HEK293T (cell line): ENCODE measurements around the gene CYP27B1.
"Not testable (repeated sequence)": the region's sequence is repeated elsewhere in the genome, so short reads cannot be mapped to it uniquely, and the experiment has no call there.

Source experiments
- CTCF ChIA-PET: fragments of 350-600 bp; formaldehyde crosslinking; extraction: SDS; loops from one replicate; lab custom pipeline; 2021; ENCODE audit warnings: antibody characterized with exemption, inconsistent platforms; lab: Yijun Ruan, JAX
- POLR2A ChIA-PET: fragments of 350-600 bp; formaldehyde crosslinking; extraction: SDS; loops from one replicate; lab custom pipeline; 2020; ENCODE audit warnings: antibody characterized with exemption, inconsistent platforms; lab: Yijun Ruan, JAX
- DNase-seq: peaks from one replicate; pipeline ENCODE4 v3.0.0; 2012; ENCODE audit warnings: mixed read lengths; ENCODE audit errors: extremely low spot score
- ARNT ChIP-seq: fragments of 450-650 bp; IDR thresholded peaks from 2 replicates; pipeline ENCODE4 v1.6.1; 2017; ENCODE audit warnings: mild to moderate bottlenecking
- BHLHE40 ChIP-seq: fragments of 450-650 bp; IDR thresholded peaks from 2 replicates; pipeline ENCODE4 v1.6.1; 2016; ENCODE audit warnings: mild to moderate bottlenecking, moderate library complexity, borderline replicate concordance
- CTBP1 ChIP-seq: fragments of 450-650 bp; IDR thresholded peaks from 2 replicates; pipeline ENCODE4 v1.6.1; 2016; ENCODE audit warnings: borderline replicate concordance
- ELF4 ChIP-seq: fragments of 450-650 bp; IDR thresholded peaks from 2 replicates; pipeline ENCODE4 v1.6.1; 2017; ENCODE audit warnings: antibody characterized with exemption
- FOXA1 ChIP-seq: fragments of 450-650 bp; IDR thresholded peaks from 2 replicates; pipeline ENCODE4 v1.6.1; 2016; ENCODE audit warnings: mild to moderate bottlenecking
- FOXK2 ChIP-seq: fragments of 450-650 bp; IDR thresholded peaks from 2 replicates; pipeline ENCODE4 v1.6.1; 2016; ENCODE audit warnings: mild to moderate bottlenecking
- FOXM1 ChIP-seq: fragments of 450-650 bp; IDR thresholded peaks from 2 replicates; pipeline ENCODE4 v1.6.1; 2017; ENCODE audit warnings: mild to moderate bottlenecking, borderline replicate concordance
- HDGF ChIP-seq: fragments of 450-650 bp; IDR thresholded peaks from 2 replicates; pipeline ENCODE4 v1.6.1; 2017; ENCODE audit warnings: antibody characterized with exemption, borderline replicate concordance
- L3MBTL2 ChIP-seq: fragments of 450-650 bp; conservative IDR thresholded peaks from 2 replicates; pipeline ENCODE4 v1.6.1; 2016; ENCODE audit warnings: mild to moderate bottlenecking
- LEF1 ChIP-seq: fragments of 450-650 bp; IDR thresholded peaks from 2 replicates; pipeline ENCODE4 v1.6.1; 2017; ENCODE audit warnings: mild to moderate bottlenecking, borderline replicate concordance
- NFRKB ChIP-seq: fragments of 450-650 bp; IDR thresholded peaks from 2 replicates; pipeline ENCODE4 v1.6.1; 2016; ENCODE audit warnings: mild to moderate bottlenecking, moderate library complexity
- PKNOX1 ChIP-seq: fragments of 450-650 bp; IDR thresholded peaks from 2 replicates; pipeline ENCODE4 v1.6.1; 2016
- SP1 ChIP-seq: fragments of 450-650 bp; IDR thresholded peaks from 2 replicates; pipeline ENCODE4 v1.6.1; 2017
- SUZ12 ChIP-seq: fragments of 450-650 bp; IDR thresholded peaks from 2 replicates; pipeline ENCODE4 v1.6.1; 2016; ENCODE audit warnings: mild to moderate bottlenecking
- TARDBP ChIP-seq: fragments of 450-650 bp; IDR thresholded peaks from 2 replicates; pipeline ENCODE4 v1.6.1; 2016
- ZNF384 ChIP-seq: fragments of 450-650 bp; IDR thresholded peaks from 2 replicates; pipeline ENCODE4 v1.6.1; 2016

Gene CYP27B1

GRCh38 chr12:57776247-57776587 lies 9.3 kb upstream of the CYP27B1 start:
- no peak for TF ChIP-seq SP1
- no peak for TF ChIP-seq ELF4
- TF ChIP-seq ARNT, result no peak
- no peak for TF ChIP-seq NFRKB
- no peak for TF ChIP-seq L3MBTL2
- TF ChIP-seq PKNOX1, result no peak
- TF ChIP-seq BHLHE40, result no peak
- no peak for TF ChIP-seq FOXK2
- TF ChIP-seq SUZ12, result no peak
- TF ChIP-seq LEF1, result no peak
- TF ChIP-seq CTBP1, result no peak
- DNase-seq, result no peak
- CTCF ChIA-PET, result no interaction called here
- POLR2A ChIA-PET, result no interaction called here

GRCh38 chr12:57775563-57776246 lies 8.8 kb upstream of the CYP27B1 start:
- POLR2A ChIA-PET, result interaction anchor here (1.5 kb wide), 1 partner anchor 8 kb away, joined by 3 read pairs; no protein-coding TSS in a partner anchor
- no peak for DNase-seq
- CTCF ChIA-PET, result no interaction called here
- TF ChIP-seq FOXA1 (no peak), SUZ12 (no peak), FOXM1 (no peak), ARNT (no peak), CTBP1 (no peak), LEF1 (no peak), ELF4 (no peak), NFRKB (no peak), L3MBTL2 (no peak), FOXK2 (no peak), BHLHE40 (no peak), PKNOX1 (no peak), ZNF384 (no peak)

GRCh38 chr12:57775044-57775443 lies 8.2 kb upstream of the CYP27B1 start:
- ChIA-PET POLR2A (interaction anchor here (1.5 kb wide), 1 partner anchor 8 kb away, joined by 3 read pairs; no protein-coding TSS in a partner anchor), CTCF (no interaction called here)
- DNase-seq, result no peak
- no peak for TF ChIP-seq SUZ12
- TF ChIP-seq SP1, result no peak
- TF ChIP-seq NFRKB, result no peak
- TF ChIP-seq FOXK2, result no peak
- TF ChIP-seq FOXA1, result no peak
- TF ChIP-seq BHLHE40, result no peak
- TF ChIP-seq ARNT, result no peak
- TF ChIP-seq PKNOX1, result no peak
- no peak for TF ChIP-seq ZNF384
- no peak for TF ChIP-seq LEF1
- TF ChIP-seq ELF4, result no peak
- no peak for TF ChIP-seq CTBP1
- no peak for TF ChIP-seq TARDBP
- TF ChIP-seq FOXM1, result no peak
- TF ChIP-seq HDGF, result no peak
- no peak for TF ChIP-seq L3MBTL2

- CTCF ChIA-PET, DNase-seq: not testable (repeated sequence)
- POLR2A ChIA-PET, result interaction anchor here (1.5 kb wide), 1 partner anchor 9 kb away, joined by 3 read pairs; no protein-coding TSS in a partner anchor
Measured at GRCh38 chr12:57774634-57775033, 7.8 kb upstream of the CYP27B1 start.

GRCh38 chr12:57772429-57773322 lies 5.8 kb upstream of the CYP27B1 start, which contains the start of gene EEF1AKMT3:
EEF1AKMT3 (plus strand) TSS chr12:57772614; CDS start chr12:57772725, 111 bp downstream.
- ChIA-PET CTCF (interaction anchor here (0.6 to 1.2 kb wide), 5 partner anchors 9 to 225 kb away, joined by 3 to 7 read pairs (median 4); partner anchors contain the start of genes DCTN2 and TSFM), POLR2A (interaction anchor here (0.7 to 1.8 kb wide), 22 partner anchors 9 to 168 kb away, joined by 3 to 28 read pairs (median 5); partner anchors contain the start of genes ATP23, CDK4, CTDSP2 and MARCHF9)
- no peak for TF ChIP-seq FOXM1
- TF ChIP-seq L3MBTL2, result peak; percentile 60
- peak; percentile 67 for DNase-seq
